Activated CD4-positive, alpha-beta memory T cell treated with anti-CD3 and anti-CD28 coated beads for 36 hours (primary cell): Measurements from ENCODE around the gene STAG1. TPM values are rescaled to one million over a fixed set of nuclear protein-coding genes. Genes with fewer than 3 reads are reported as not detected.
A peak's percentile ranks its signal among the peaks of the same experiment; 100 is the strongest.
"Not testable (repeated sequence)": the region's sequence is repeated elsewhere in the genome, so short reads cannot be mapped to it uniquely, and the experiment has no call there.

Source experiments
- CTCF ChIA-PET: fragments of 350-600 bp; sonication (Branson Sonifier 250); formaldehyde crosslinking; loops from one replicate; lab custom pipeline; 2021; ENCODE audit warnings: antibody characterized with exemption, inconsistent platforms; lab: Charles Lee
- POLR2A ChIA-PET: fragments of 350-600 bp; sonication (Branson Sonifier 250); formaldehyde crosslinking; loops from one replicate; lab custom pipeline; 2021; ENCODE audit warnings: antibody characterized with exemption; lab: Charles Lee
- DNase-seq: peaks from one replicate; pipeline ENCODE4 v3.0.0-alpha.2; 2020
- H3K27ac Mint-ChIP-seq: one replicate; pipeline ENCODE4 v1.8.0; 2021; ENCODE audit warnings: mixed read lengths
- H3K27me3 Mint-ChIP-seq: one replicate; pipeline ENCODE4 v1.8.0; 2021; ENCODE audit warnings: mixed read lengths
- H3K36me3 Mint-ChIP-seq: one replicate; pipeline ENCODE4 v1.8.0; 2021; ENCODE audit warnings: mixed read lengths
- H3K4me1 Mint-ChIP-seq: one replicate; pipeline ENCODE4 v1.8.0; 2021; ENCODE audit warnings: low read depth, mixed read lengths
- H3K4me3 Mint-ChIP-seq: one replicate; pipeline ENCODE4 v1.8.0; 2021; ENCODE audit warnings: mild to moderate bottlenecking, mixed read lengths
- H3K9me3 Mint-ChIP-seq: one replicate; pipeline ENCODE4 v1.8.0; 2021; ENCODE audit warnings: mixed read lengths
- intact Hi-C: fragments of 100-400 bp; cut with micrococcal nuclease; formaldehyde crosslinking; loops from one replicate; pipeline ENCODE4 v1.15.1; 2023
- total RNA-seq, 2 experiments: library from RNA; stranded (reverse); gene quantifications; one replicate each; pipeline ENCODE4 v1.2.3, GENCODE V29; 2021

STAG1 gene
- total RNA-seq, 2 experiments from 2014 or later: 30.6 to 32.3 TPM

GRCh38 chr3:136353461-136353860 is 398.7 kb downstream of the STAG1 start:
- DNase-seq: peak; percentile 28
- peaks cover 11% of the 10 kb centered on the region for H3K9me3 Mint-ChIP-seq
- H3K27ac Mint-ChIP-seq: peak overlapping the region; percentile 44
- peaks cover 17% of the 10 kb centered on the region for H3K36me3 Mint-ChIP-seq
- peaks cover 14% of the 10 kb centered on the region for H3K4me1 Mint-ChIP-seq
- CTCF ChIA-PET: interaction anchor here (1.7 kb wide), 2 partner anchors 11 to 13 kb away, joined by 4 to 5 read pairs; no protein-coding TSS in a partner anchor
- H3K4me3 Mint-ChIP-seq: no peak overlapping the region
- POLR2A ChIA-PET: no interaction called here
- intact Hi-C loops: loop anchor here (1.0 to 5.0 kb wide), 2 partner anchors 276 to 400 kb away; no protein-coding TSS in a partner anchor
- H3K27me3 Mint-ChIP-seq: no peaks in the 10 kb centered on the region

- no peak overlapping the region for H3K27ac Mint-ChIP-seq
- H3K9me3 Mint-ChIP-seq: peaks cover 11% of the 10 kb centered on the region
- no peak overlapping the region for H3K4me3 Mint-ChIP-seq
- POLR2A ChIA-PET: interaction anchor here (1.2 kb wide), 1 partner anchor 401 kb away, joined by 4 read pairs; no protein-coding TSS in a partner anchor
- CTCF ChIA-PET: interaction anchor here (0.6 to 1.7 kb wide), 7 partner anchors 9 to 663 kb away, joined by 3 to 7 read pairs (median 5); partner anchors contain the start of gene STAG1
- intact Hi-C loops: loop anchor here (5.0 kb wide), 1 partner anchor 275 kb away; no protein-coding TSS in a partner anchor
- H3K27me3 Mint-ChIP-seq: no peaks in the 10 kb centered on the region
- H3K36me3 Mint-ChIP-seq: peaks cover 16% of the 10 kb centered on the region
- H3K4me1 Mint-ChIP-seq: peaks cover 14% of the 10 kb centered on the region
- DNase-seq: no peak
These were observed 400.3 kb downstream of the STAG1 start for GRCh38 chr3:136351905-136352304.

GRCh38 chr3:136351351-136351750 is 400.8 kb downstream of the STAG1 start:
- ChIA-PET POLR2A (interaction anchor here (1.2 kb wide), 1 partner anchor 401 kb away, joined by 4 read pairs; no protein-coding TSS in a partner anchor), CTCF (interaction anchor here (1.2 to 1.6 kb wide), 4 partner anchors 18 to 663 kb away, joined by 3 to 7 read pairs (median 4); partner anchors contain the start of gene STAG1)
- intact Hi-C loops: loop anchor here (5.0 kb wide), 1 partner anchor 274 kb away; no protein-coding TSS in a partner anchor
- Mint-ChIP-seq H3K27ac (no peak overlapping the region), H3K36me3 (peaks cover 16% of the 10 kb centered on the region), H3K9me3 (peaks cover 11% of the 10 kb centered on the region), H3K4me3 (no peak overlapping the region), H3K27me3 (no peaks in the 10 kb centered on the region), H3K4me1 (peaks cover 14% of the 10 kb centered on the region)
- DNase-seq: no peak

GRCh38 chr3:136350557-136350956 is 401.6 kb downstream of the STAG1 start:
- Mint-ChIP-seq H3K4me1 (peaks cover 14% of the 10 kb centered on the region), H3K4me3 (no peak overlapping the region), H3K27ac (no peak overlapping the region), H3K36me3 (peaks cover 14% of the 10 kb centered on the region), H3K9me3 (peaks cover 6% of the 10 kb centered on the region), H3K27me3 (no peaks in the 10 kb centered on the region)
- intact Hi-C loops: loop anchor here (5.0 kb wide), 1 partner anchor 273 kb away; no protein-coding TSS in a partner anchor
- ChIA-PET CTCF (no interaction called here), POLR2A (no interaction called here)
- DNase-seq: no peak

- CTCF ChIA-PET: no interaction called here
- Mint-ChIP-seq H3K27ac (no peak overlapping the region), H3K9me3 (peaks cover 3% of the 10 kb centered on the region), H3K4me1 (peaks cover 14% of the 10 kb centered on the region), H3K4me3 (no peak overlapping the region), H3K27me3 (no peaks in the 10 kb centered on the region), H3K36me3 (peaks cover 11% of the 10 kb centered on the region)
- POLR2A ChIA-PET: no interaction called here
- intact Hi-C loops: loop anchor here (5.0 kb wide), 1 partner anchor 273 kb away; no protein-coding TSS in a partner anchor
- no peak for DNase-seq
These were observed 402.0 kb downstream of the STAG1 start for GRCh38 chr3:136350132-136350531.

GRCh38 chr3:136346486-136346885 is 405.7 kb downstream of the STAG1 start:
- Mint-ChIP-seq H3K27ac (no peak overlapping the region), H3K4me3 (no peak overlapping the region), H3K9me3 (no peaks in the 10 kb centered on the region), H3K27me3 (no peaks in the 10 kb centered on the region), H3K4me1 (no peaks in the 10 kb centered on the region), H3K36me3 (peaks cover 17% of the 10 kb centered on the region)
- ChIA-PET CTCF (interaction anchor here (0.7 kb wide), 1 partner anchor 22 kb away, joined by 3 read pairs; no protein-coding TSS in a partner anchor), POLR2A (no interaction called here)
- no peak for DNase-seq
- intact Hi-C loops: no loop called here

GRCh38 chr3:136343873-136344555 is 408.2 kb downstream of the STAG1 start:
- CTCF ChIA-PET: no interaction called here
- no peak for DNase-seq
- Mint-ChIP-seq H3K4me1 (no peaks in the 10 kb centered on the region), H3K4me3 (no peak overlapping the region), H3K27ac (no peak overlapping the region), H3K9me3 (no peaks in the 10 kb centered on the region), H3K36me3 (peaks cover 27% of the 10 kb centered on the region), H3K27me3 (no peaks in the 10 kb centered on the region)
- POLR2A ChIA-PET: no interaction called here
- intact Hi-C loops: no loop called here

GRCh38 chr3:136343446-136343845 is 408.7 kb downstream of the STAG1 start:
- DNase-seq: no peak
- peaks cover 31% of the 10 kb centered on the region for H3K36me3 Mint-ChIP-seq
- POLR2A ChIA-PET: no interaction called here
- no peak overlapping the region for H3K4me3 Mint-ChIP-seq
- intact Hi-C loops: no loop called here
- CTCF ChIA-PET: interaction anchor here (0.9 to 1.9 kb wide), 2 partner anchors 9 to 16 kb away, joined by 3 to 5 read pairs; no protein-coding TSS in a partner anchor
- no peaks in the 10 kb centered on the region for H3K9me3 Mint-ChIP-seq
- no peaks in the 10 kb centered on the region for H3K27me3 Mint-ChIP-seq
- no peaks in the 10 kb centered on the region for H3K4me1 Mint-ChIP-seq
- H3K27ac Mint-ChIP-seq: no peak overlapping the region

- ChIA-PET POLR2A (interaction anchor here (0.5 kb wide), 1 partner anchor 14 kb away, joined by 4 read pairs; no protein-coding TSS in a partner anchor), CTCF (no interaction called here)
- no peaks in the 10 kb centered on the region for H3K27me3 Mint-ChIP-seq
- no peak overlapping the region for H3K4me3 Mint-ChIP-seq
- intact Hi-C loops: no loop called here
- H3K9me3 Mint-ChIP-seq: no peaks in the 10 kb centered on the region
- peaks cover 5% of the 10 kb centered on the region for H3K4me1 Mint-ChIP-seq
- no peak for DNase-seq
- peaks cover 45% of the 10 kb centered on the region for H3K36me3 Mint-ChIP-seq
- no peak overlapping the region for H3K27ac Mint-ChIP-seq
These were observed 415.7 kb downstream of the STAG1 start for GRCh38 chr3:136336329-136337100.

GRCh38 chr3:136334726-136335125 is 417.5 kb downstream of the STAG1 start:
- not testable (repeated sequence) for H3K9me3 Mint-ChIP-seq, H3K27ac Mint-ChIP-seq, DNase-seq, H3K4me1 Mint-ChIP-seq, H3K4me3 Mint-ChIP-seq, H3K27me3 Mint-ChIP-seq
- POLR2A ChIA-PET: interaction anchor here (0.5 kb wide), 1 partner anchor 23 kb away, joined by 3 read pairs; no protein-coding TSS in a partner anchor
- CTCF ChIA-PET: interaction anchor here (0.6 to 1.5 kb wide), 4 partner anchors 41 to 679 kb away, joined by 3 to 6 read pairs (median 3); partner anchors contain the start of gene STAG1
- peaks cover 36% of the 10 kb centered on the region for H3K36me3 Mint-ChIP-seq
- intact Hi-C loops: loop anchor here (5.0 kb wide), 1 partner anchor 277 kb away; no protein-coding TSS in a partner anchor

- Mint-ChIP-seq H3K27me3 (no peaks in the 10 kb centered on the region), H3K4me3 (no peak overlapping the region), H3K4me1 (peaks cover 5% of the 10 kb centered on the region), H3K27ac (no peak overlapping the region), H3K9me3 (no peaks in the 10 kb centered on the region), H3K36me3 (peaks cover 37% of the 10 kb centered on the region)
- ChIA-PET POLR2A (interaction anchor here (0.5 to 1.1 kb wide), 2 partner anchors 24 to 418 kb away, joined by 3 read pairs; partner anchors contain the start of gene STAG1), CTCF (interaction anchor here (0.7 to 1.5 kb wide), 3 partner anchors 17 to 680 kb away, joined by 3 to 6 read pairs (median 4); no protein-coding TSS in a partner anchor)
- intact Hi-C loops: loop anchor here (5.0 kb wide), 1 partner anchor 277 kb away; no protein-coding TSS in a partner anchor
- no peak for DNase-seq
These were observed 418.0 kb downstream of the STAG1 start for GRCh38 chr3:136334209-136334608.
